HG02885 (cell line): ENCODE measurements around the gene LARGE1.

Experiments used
- ATAC-seq: cut with Tn5 transposase; IDR thresholded peaks from one replicate; pipeline ENCODE4 v1.9.1; 2021; ENCODE audit warnings: mild to moderate bottlenecking; ENCODE audit not compliant: unreplicated experiment, poor library complexity

The LARGE1 gene

GRCh38 chr22:33920197-33920540 is at the start of gene LARGE1:
LARGE1 (minus strand) TSS chr22:33920476.
- peak; percentile 20 for ATAC-seq

DNA sequence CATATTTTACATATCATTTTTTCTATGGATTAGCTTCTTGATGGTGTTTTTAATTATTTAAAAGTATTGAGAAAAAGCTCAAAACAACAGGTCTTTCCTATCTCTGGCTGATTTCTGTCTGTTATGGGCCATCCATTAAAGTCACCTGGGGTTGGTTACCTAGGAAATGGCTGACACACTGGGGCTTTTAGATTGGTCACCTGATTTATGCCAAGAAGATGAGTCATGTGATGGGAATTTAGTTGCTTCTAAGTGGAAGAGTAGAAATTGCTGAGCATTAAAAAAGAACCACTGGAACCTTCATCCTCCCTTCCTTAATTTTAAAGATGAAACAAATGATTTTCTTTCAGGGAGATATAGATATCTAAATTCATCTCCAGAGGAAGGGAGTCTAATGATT is 48.8 kb upstream of the LARGE1 start:
- no peak for ATAC-seq

- no peak for ATAC-seq
These were observed 43.8 kb upstream of the LARGE1 start for GRCh38 chr22:33964121-33964520.

DNA sequence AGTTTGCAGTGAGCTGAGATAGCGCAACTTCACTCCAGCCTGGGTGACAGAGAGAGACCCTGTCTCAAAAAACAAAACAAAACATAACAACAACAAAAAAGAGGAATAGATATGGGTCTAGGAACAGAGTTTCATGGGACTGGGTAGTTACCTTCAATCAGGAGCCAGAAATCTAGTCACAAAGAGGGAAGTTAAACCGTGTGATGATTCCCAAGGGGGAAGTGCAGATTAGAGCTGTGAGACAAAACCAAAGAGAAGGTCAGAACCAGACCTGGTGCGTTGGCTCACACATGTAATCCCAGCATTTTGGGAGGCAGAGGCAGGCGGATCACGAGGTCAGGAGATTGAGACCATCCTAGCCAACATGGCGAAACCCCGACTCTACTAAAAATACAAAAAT is 42.1 kb upstream of the LARGE1 start:
- ATAC-seq = no peak

DNA sequence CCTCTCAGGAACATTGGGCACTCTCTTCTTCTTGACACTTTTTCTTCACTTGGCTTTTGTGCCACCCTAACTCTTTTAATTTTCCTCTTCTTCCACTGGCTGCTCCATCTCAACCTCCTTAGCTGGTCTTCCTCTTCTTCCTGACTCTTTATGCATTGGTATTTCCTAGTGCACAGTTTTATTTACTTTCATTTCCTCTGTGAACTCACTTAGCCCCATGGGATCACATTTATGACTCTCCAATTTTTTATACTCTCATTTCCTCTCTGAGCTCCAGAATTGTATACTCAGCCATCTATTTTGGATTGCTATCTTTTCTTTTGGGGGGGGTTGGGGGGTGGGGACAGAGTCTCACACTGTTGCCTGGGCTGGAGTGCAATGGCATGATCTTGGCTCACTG is 38.5 kb upstream of the LARGE1 start:
- ATAC-seq = no peak

GRCh38 chr22:33957086-33957485 is 36.8 kb upstream of the LARGE1 start:
- ATAC-seq = no peak

DNA sequence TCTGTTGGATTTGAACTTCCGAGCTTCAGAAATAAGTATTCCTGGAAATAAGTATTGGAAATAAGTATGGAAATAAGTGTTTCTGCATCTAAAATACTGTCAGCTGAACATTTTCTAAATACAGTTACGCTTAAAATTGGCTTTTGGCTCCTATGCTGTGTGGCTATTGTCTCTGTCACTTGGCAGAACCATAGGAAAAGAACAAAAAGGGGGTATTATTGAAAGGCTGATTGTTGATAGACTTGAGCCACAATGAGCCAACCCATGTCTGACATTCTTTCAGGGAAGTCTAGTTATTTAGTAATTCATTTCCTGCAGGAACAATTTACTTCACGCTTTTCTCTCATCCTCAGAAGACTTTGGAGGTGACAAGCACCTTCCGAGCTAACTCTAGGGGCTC is 32.5 kb upstream of the LARGE1 start:
- no peak for ATAC-seq

DNA sequence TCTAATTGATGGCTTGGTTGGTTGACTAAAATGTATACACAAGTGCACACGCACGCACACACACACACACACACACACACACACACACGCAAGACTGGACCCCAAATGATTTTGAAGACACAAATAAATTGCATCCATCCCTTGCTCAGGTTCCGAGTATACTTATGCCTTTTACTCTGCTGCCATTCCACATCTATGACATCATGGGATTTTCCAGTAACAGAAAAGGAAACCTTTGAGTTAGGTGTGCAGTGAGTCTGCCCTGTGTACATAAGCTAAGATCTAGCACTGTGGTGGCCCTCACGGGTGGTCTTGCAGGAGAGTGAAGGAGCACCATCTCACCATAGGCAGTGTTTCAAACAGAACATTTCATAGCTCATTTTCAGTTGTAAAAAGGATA is 20.5 kb upstream of the LARGE1 start:
- no peak for ATAC-seq

- ATAC-seq = no peak
These were observed 12.7 kb upstream of the LARGE1 start for GRCh38 chr22:33932997-33933396.

- ATAC-seq = no peak
These were observed 11.1 kb upstream of the LARGE1 start for GRCh38 chr22:33931406-33931805.

DNA sequence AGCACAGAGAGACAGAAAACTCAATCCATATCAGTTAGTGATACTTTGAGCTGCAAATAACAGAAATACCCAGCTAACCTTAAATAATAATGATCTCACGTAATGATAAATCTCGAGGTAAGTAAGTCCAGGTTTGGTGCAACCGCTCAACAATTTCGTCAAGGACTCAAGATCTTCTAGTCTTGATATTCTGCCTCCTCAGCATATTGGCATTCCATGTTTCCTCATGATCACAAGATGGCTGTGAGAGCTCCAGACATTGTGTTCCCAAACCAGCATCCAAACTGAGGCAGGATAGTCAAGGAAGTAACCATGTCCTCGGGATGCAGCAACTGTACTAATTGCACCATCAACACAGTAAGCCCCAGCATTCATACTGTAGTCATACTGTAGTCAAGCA is 7.5 kb upstream of the LARGE1 start:
- ATAC-seq = no peak

DNA sequence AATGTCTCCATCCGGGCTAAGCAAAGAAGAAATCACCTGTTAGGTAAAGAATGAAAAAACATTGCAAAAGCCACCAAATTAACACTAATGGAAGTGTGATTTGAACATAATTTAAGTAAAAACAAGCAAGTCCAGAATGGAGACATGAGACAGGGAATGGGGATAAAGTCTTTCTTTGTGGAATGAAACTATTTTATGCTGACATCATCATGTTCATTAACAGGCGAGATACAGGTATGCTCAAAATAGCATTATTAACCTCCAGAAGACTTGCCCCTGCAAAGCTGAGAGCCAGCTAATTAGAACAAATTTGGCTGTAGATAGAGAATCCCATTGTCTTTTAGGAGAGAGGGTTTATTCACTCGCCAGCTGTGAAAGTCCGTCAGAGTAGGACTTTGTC is 4.9 kb upstream of the LARGE1 start:
- ATAC-seq = no peak

GRCh38 chr22:33923660-33924246 is 3.5 kb upstream of the LARGE1 start:
- no peak for ATAC-seq

GRCh38 chr22:33923033-33923432 is 2.8 kb upstream of the LARGE1 start:
- no peak for ATAC-seq

DNA sequence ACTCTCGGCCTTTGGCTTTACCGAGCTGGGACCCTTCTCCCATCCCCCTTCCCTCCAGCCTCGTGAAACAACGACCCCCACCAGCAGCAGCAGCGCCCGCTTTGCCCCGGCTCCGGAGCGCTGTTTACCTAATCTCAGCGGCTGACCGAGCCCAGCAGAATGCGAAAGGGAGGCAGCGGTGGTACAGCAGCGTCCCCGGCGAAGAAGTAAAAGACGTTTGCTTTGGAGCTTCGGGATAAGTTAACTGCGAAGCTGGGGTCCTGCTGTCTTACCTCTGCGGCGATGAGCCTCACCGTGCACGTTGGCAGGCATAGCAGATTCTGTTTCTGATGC is 2.0 kb upstream of the LARGE1 start:
- no peak for ATAC-seq

DNA sequence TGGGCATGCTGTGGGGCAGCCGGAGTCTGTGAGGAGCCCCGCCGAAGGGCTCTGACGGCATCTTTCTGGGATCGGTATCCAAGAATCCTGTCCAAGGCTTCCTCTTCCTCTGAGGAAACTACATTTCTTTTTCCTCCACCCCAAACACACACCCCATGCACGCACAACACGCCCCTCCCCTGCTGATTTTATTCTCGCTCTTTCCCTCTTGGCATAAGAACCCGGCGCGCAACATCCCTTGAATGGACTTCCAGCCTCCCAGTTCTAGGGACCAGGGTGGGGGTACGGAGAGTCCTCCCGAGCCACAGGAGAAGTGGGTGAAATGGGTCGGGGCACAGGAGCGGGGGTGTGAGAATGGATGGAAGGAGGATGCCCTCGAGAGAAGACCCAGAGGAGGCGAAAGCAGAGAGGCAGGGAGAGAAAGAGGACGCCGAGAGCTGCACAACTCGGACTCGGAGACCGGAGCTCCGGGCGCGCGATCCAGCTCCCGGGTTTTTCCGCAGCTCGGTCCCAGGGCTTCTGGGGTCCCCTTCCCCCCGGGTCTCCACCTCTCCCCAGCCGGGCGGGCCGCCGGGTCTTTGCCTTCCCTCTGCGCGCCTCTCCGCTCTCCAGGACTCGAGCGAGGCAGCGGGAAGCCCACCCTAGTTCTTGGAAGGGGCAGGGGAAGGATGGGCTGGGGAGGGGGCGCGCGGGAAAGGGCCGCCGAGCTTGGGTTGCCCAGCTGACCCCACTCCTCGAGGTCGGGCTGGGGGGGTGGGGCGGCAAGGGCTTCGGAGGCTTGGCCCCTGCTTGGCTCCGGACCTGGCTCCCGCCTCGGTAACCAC is 1.5 kb upstream of the LARGE1 start:
- no peak for ATAC-seq

DNA sequence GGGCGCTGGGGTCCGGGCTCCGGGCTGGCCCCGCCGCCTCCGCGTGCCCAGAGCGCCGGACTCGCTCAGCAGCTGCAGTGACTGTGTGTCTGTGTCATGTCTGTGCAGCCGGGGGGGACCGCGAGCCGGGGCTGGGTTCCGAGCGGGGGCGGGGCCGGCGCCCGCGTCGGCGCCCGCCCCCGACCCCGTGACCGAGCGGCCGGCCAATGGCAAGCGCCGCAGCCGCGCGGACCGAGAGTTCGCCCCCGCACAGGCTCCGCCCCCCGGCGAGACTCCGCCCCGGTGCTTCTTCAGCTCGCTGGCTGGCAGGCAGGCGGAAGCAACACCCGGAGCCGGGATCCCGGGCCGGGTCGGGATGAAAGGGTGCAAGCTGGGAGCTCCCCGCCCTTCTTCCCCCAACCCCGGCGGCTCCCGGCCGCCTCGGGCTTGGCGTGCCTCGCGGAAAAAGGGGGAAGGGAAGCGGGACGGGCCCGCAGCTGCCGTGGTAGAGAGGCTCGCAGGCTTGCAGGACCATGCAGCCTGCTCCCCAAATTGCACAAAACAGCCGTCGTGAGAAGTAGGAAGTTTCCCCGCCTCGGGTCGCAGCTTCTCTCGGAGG is 750 bp upstream of the LARGE1 start:
- peak; percentile 70 for ATAC-seq

- ATAC-seq = peak; percentile 10
These were observed 682 bp downstream of the LARGE1 start for GRCh38 chr22:33919391-33920196.

- no peak for ATAC-seq
These were observed 1.5 kb downstream of the LARGE1 start for GRCh38 chr22:33918676-33919365.

DNA sequence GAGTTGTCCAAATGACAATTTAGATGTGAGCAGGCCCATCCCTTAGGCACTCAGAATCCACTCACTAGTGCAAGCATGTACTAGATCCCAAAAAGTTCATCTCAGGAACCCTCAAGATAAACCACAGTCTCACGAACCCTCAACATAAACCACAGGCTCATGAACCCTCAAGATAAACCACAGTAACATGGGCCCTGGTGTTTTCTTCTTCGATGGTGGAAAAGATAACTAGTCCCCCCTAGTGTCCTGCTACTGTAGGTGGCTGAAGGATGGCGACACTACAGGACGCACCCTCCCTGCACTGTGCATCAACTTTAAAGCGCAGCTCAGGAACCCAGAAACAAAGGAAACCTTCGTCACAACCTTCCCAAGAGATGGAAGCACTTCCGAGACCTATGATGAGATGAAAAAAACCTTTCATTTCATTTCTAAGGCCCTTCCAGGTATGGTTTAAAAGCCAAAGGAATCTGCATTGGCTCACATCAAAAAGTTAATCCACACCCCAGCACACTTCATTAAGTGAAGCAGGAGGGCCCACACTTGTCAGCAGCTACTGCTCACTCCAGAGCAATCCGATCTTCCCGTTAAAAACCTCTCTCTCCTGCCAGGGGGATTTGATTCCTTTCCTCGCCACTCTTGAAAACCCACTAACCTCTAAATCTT is 2.4 kb downstream of the LARGE1 start:
- ATAC-seq = no peak
